ENCODE measurements around the gene RERE. TPM values are rescaled to one million over a fixed set of nuclear protein-coding genes. Genes with fewer than 3 reads are reported as not detected.
A peak's percentile ranks its signal among the peaks of the same experiment; 100 is the strongest.

The RERE gene
- total RNA-seq, 2 experiments from 2014 or later, result 96.6 to 101 TPM

DNA sequence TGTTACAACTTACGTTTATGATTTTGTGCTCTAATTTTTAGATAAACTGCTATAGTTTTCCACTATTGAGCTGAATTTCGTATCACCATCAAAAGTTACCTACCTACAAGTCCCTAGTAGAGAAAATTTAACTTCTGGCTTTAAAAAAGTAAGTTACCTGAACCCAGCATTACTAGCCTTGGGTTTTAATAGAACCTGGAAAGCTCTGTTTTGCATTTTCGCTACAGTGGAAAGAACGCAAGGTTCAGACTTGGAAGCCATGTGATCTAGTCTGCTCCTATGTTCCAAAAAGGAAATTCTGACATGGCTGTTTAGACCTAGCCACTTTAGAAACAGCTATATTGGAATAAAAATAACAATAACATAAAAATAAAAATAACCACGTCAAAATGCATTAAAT lies 389.0 kb downstream of the RERE start:
- ChIA-PET POLR2A (interaction anchor here (1.2 to 1.9 kb wide), 4 partner anchors 12 to 21 kb away, joined by 3 to 4 read pairs (median 4); no protein-coding TSS in a partner anchor), CTCF (interaction anchor here (0.6 to 1.6 kb wide), 4 partner anchors 16 to 298 kb away, joined by 3 to 6 read pairs (median 3); no protein-coding TSS in a partner anchor)

DNA sequence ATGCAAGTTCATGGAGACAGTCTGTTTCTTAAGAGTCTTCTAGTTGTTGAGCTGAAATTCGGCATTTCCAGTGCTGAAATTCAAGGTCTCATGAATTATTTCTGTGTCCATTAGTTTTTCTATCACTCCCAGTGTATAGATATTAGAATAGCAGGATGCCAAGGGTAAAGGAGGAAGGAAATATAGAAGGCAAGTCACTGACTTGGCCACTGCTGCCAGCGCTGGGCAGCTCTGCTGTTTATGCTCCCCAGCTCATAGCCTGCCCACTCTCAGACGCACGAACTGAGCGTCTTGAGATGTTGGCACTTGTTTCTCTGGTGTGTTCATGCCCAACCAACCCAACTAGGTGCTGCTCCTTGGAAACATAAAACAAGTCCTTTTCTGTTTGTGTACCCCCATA lies 389.5 kb downstream of the RERE start:
- Mint-ChIP-seq H3K4me1 (peaks cover 75% of the 10 kb centered on the region), H3K27me3 (no peaks in the 10 kb centered on the region), H3K4me3 (no peak overlapping the region), H3K27ac (peak overlapping the region; percentile 56), H3K9me3 (no peaks in the 10 kb centered on the region), H3K36me3 (ENCODE audit: low read depth) (peaks cover 14% of the 10 kb centered on the region)
- DNase-seq, result no peak
- ChIA-PET POLR2A (interaction anchor here (0.9 to 1.9 kb wide), 5 partner anchors 10 to 22 kb away, joined by 3 to 4 read pairs (median 3); no protein-coding TSS in a partner anchor), CTCF (interaction anchor here (0.6 to 1.6 kb wide), 7 partner anchors 10 to 421 kb away, joined by 3 to 6 read pairs (median 3); no protein-coding TSS in a partner anchor)

More for the DNA sequence above, 389.0 kb downstream of the RERE start:
- Mint-ChIP-seq H3K4me3 (no peak overlapping the region), H3K36me3 (ENCODE audit: low read depth) (peaks cover 15% of the 10 kb centered on the region), H3K27ac (no peak overlapping the region), H3K4me1 (peaks cover 75% of the 10 kb centered on the region), H3K27me3 (no peaks in the 10 kb centered on the region), H3K9me3 (no peaks in the 10 kb centered on the region)
- no peak for DNase-seq

DNA sequence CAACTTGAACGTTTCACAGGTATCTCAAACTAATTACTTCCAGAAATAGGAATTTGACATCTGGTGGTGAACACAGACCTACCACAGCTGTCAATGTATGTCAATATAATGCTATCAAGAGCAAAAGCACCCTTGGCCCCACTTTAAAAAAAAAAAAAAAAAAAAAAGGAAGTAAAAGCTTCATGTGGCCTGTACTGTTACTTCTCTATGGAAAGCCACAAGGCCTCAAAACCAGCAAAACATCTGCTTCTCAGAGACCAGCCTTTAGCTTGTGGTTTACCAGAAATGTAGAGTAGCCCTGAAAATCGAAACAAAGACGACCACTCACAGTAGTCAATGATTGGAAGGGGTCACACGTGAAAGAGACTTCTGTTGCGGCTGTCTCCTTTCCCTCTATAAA lies 389.9 kb downstream of the RERE start:
- H3K4me3 Mint-ChIP-seq, result no peak overlapping the region
- H3K36me3 Mint-ChIP-seq (ENCODE audit: low read depth), result peaks cover 14% of the 10 kb centered on the region
- POLR2A ChIA-PET, result interaction anchor here (0.7 to 1.9 kb wide), 7 partner anchors 11 to 99 kb away, joined by 3 to 4 read pairs (median 3); no protein-coding TSS in a partner anchor
- H3K27ac Mint-ChIP-seq, result peak overlapping the region; percentile 56
- CTCF ChIA-PET, result interaction anchor here (0.6 to 1.4 kb wide), 7 partner anchors 9 to 1783 kb away, joined by 3 to 6 read pairs (median 3); partner anchors contain the start of gene KIF1B
- H3K4me1 Mint-ChIP-seq, result peaks cover 74% of the 10 kb centered on the region
- no peaks in the 10 kb centered on the region for H3K27me3 Mint-ChIP-seq
- no peaks in the 10 kb centered on the region for H3K9me3 Mint-ChIP-seq
- peak; percentile 45 for DNase-seq

DNA sequence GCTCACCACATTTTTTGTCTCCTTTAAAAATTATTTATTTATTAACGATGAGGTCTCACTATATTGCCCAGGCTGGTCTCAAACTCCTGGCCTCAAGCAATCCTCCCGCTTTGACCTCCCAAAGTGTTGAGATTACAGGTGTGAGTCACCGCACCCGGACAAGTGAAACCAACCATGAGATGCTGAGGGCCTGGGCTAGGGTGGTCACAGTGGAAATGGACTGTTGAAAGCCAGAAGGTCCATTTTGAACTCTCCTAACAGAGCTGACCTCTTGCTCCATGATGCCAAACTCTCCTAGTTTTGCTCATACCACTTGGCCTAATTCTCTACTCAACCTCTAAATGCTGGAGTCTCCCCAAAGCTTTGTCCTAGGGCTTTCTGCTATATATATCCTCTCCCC lies 390.4 kb downstream of the RERE start:
- CTCF ChIA-PET, result interaction anchor here (0.6 to 1.3 kb wide), 3 partner anchors 77 to 1783 kb away, joined by 3 to 4 read pairs (median 3); partner anchors contain the start of gene KIF1B
- Mint-ChIP-seq H3K4me3 (no peak overlapping the region), H3K27ac (peak overlapping the region; percentile 56), H3K9me3 (no peaks in the 10 kb centered on the region), H3K36me3 (ENCODE audit: low read depth) (peaks cover 14% of the 10 kb centered on the region), H3K4me1 (peaks cover 69% of the 10 kb centered on the region), H3K27me3 (no peaks in the 10 kb centered on the region)
- DNase-seq, result no peak
- POLR2A ChIA-PET, result interaction anchor here (0.7 to 1.9 kb wide), 5 partner anchors 11 to 100 kb away, joined by 3 to 4 read pairs (median 3); no protein-coding TSS in a partner anchor

DNA sequence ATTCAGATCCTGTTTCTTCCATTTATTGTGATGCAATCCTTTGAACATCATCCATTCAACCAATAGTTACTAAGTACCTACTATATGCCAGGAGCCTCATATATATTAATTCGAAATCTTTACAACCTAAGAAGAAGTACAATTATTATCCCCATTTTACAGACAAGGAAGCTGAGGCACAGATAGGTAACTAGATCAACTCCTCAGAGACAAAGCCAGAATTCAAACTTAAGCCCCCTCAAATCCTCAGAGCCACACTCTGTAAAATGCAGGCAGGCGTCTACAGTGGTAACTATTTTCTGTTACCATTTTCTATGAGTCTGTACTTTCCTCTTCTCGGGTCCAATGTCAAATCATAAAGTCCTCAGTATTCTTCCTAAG lies 391.7 kb downstream of the RERE start:
- DNase-seq, result no peak
- no peaks in the 10 kb centered on the region for H3K9me3 Mint-ChIP-seq
- H3K36me3 Mint-ChIP-seq (ENCODE audit: low read depth), result peaks cover 14% of the 10 kb centered on the region
- POLR2A ChIA-PET, result interaction anchor here (1.4 kb wide), 1 partner anchor 392 kb away, joined by 3 read pairs; the partner anchor contains the start of gene RERE
- peak overlapping the region; percentile 7 for H3K4me3 Mint-ChIP-seq
- H3K27ac Mint-ChIP-seq, result peak overlapping the region; percentile 94
- CTCF ChIA-PET, result no interaction called here
- H3K27me3 Mint-ChIP-seq, result no peaks in the 10 kb centered on the region
- H3K4me1 Mint-ChIP-seq, result peaks cover 57% of the 10 kb centered on the region

DNA sequence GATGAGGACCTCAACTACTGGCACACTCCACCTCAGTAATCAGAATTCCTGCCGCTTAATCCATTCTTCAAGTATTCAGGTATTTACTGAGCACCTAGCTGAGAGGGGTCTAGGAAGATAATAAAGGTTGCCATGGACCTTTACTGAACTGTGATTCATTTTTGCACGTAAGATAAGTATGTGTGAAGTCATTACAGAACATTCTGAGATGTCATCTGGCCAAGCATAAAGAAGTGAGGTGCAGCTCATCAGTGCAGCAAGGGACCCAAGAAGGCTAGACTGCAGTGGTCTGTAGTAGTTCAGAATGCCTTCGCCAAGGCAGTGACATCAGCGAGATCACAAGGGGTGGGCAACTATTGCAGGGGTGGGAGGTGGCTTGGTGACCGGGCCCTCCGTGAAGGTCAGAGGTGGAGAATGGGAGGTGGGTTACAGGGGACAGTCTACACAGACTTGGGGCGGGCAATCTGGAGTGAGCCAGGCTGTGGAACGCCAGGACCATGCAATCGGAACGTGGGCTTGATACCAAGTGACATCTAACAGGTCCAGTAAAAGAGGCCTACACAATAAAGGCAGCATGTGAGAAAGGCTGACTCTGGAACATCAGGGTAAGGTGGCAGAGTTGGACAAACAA lies 392.2 kb downstream of the RERE start:
- no peaks in the 10 kb centered on the region for H3K9me3 Mint-ChIP-seq
- H3K36me3 Mint-ChIP-seq (ENCODE audit: low read depth), result peaks cover 14% of the 10 kb centered on the region
- CTCF ChIA-PET, result interaction anchor here (0.7 to 1.5 kb wide), 4 partner anchors 14 to 424 kb away, joined by 3 to 6 read pairs (median 3); no protein-coding TSS in a partner anchor
- no peak for DNase-seq
- H3K27ac Mint-ChIP-seq, result peak overlapping the region; percentile 94
- POLR2A ChIA-PET, result interaction anchor here (0.8 to 1.9 kb wide), 16 partner anchors 9 to 476 kb away, joined by 3 to 10 read pairs (median 3); partner anchors contain the start of gene RERE
- peak overlapping the region; percentile 7 for H3K4me3 Mint-ChIP-seq
- H3K4me1 Mint-ChIP-seq, result peaks cover 52% of the 10 kb centered on the region
- no peaks in the 10 kb centered on the region for H3K27me3 Mint-ChIP-seq

DNA sequence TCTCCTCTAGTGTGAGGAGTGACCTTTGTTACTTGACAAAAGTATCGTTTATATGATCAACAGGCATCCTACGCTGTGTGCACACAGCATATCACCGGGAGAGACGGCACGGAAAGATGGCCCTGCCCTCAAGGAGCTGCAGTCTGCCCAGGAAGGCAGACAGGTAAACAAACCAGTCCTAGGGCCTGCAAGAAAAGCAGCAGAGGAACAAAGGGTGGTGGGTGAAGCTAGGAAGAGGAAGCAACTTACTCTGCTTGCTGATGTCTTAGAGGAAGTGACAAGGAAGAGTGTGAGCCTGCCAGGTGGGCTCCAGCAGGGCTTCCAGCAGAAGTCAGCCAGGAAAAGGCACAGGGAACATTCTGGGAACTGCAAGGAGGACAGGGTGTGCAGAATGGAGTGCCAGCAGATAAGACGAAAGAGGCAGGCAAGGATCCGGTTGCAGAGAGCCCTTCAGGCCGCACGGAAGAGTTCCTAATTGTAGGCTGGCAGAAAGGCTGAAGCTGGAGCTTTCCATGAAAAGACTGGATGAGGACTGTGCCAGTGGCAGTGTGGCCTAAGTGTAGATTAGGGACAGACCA lies 392.8 kb downstream of the RERE start:
- Mint-ChIP-seq H3K4me3 (peak overlapping the region; percentile 84), H3K9me3 (no peaks in the 10 kb centered on the region), H3K27me3 (no peaks in the 10 kb centered on the region), H3K27ac (peak overlapping the region; percentile 94), H3K36me3 (ENCODE audit: low read depth) (peaks cover 14% of the 10 kb centered on the region), H3K4me1 (peaks cover 46% of the 10 kb centered on the region)
- ChIA-PET CTCF (interaction anchor here (0.7 to 1.5 kb wide), 4 partner anchors 14 to 424 kb away, joined by 3 to 6 read pairs (median 3); no protein-coding TSS in a partner anchor), POLR2A (interaction anchor here (0.8 to 1.9 kb wide), 16 partner anchors 10 to 475 kb away, joined by 3 to 10 read pairs (median 3); partner anchors contain the start of gene RERE)
- DNase-seq, result peak; percentile 48

DNA sequence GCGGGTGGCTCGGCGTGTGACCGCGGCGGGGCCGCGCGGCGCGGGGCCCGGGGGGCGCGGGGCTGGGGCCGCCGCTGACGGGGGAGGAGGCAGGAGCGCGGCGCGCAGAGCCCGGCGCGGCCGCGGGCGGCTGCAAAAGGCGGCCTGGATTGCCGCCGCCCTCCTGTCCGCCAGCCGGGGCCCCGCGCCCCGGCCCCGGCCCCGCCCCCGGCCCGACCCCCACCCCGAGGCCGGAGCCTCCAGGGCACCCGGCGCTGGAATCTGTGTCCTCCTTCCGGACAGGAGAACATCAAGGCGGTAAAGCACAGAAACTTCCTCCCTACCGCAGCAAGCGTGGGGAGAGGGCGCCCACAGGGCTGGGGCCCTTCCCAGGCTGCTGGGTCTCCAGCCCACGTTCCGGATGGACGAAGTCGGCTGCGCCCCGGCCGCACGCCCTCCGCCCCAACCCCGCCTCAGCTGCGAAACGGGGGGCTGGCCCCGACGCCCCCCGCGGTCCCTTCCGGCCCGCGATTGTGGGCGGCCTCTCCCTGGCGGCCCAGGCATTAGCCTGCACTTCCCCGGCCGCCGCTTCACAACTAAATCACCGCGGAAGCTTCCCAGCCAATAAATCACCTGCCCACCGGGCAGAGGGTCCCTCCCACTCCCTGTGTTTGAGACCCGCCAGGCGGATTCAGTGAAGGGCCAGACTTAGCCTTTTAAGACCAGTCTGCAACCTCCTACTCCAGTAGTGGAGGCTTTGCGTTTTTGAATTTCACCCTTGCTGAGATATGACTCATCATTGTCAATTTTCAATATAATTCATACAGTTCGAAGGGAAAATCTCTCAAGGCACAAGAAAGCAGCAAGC lies 393.5 kb downstream of the RERE start:
- H3K4me1 Mint-ChIP-seq, result peaks cover 40% of the 10 kb centered on the region
- peak overlapping the region; percentile 84 for H3K4me3 Mint-ChIP-seq
- ChIA-PET POLR2A (interaction anchor here (0.8 to 1.9 kb wide), 16 partner anchors 9 to 474 kb away, joined by 3 to 10 read pairs (median 3); no protein-coding TSS in a partner anchor), CTCF (interaction anchor here (0.9 to 1.5 kb wide), 2 partner anchors 14 to 425 kb away, joined by 3 to 6 read pairs; no protein-coding TSS in a partner anchor)
- H3K36me3 Mint-ChIP-seq (ENCODE audit: low read depth), result peaks cover 14% of the 10 kb centered on the region
- H3K27me3 Mint-ChIP-seq, result no peaks in the 10 kb centered on the region
- H3K27ac Mint-ChIP-seq, result peak overlapping the region; percentile 94
- H3K9me3 Mint-ChIP-seq, result no peaks in the 10 kb centered on the region
- DNase-seq, result peak; percentile 56

DNA sequence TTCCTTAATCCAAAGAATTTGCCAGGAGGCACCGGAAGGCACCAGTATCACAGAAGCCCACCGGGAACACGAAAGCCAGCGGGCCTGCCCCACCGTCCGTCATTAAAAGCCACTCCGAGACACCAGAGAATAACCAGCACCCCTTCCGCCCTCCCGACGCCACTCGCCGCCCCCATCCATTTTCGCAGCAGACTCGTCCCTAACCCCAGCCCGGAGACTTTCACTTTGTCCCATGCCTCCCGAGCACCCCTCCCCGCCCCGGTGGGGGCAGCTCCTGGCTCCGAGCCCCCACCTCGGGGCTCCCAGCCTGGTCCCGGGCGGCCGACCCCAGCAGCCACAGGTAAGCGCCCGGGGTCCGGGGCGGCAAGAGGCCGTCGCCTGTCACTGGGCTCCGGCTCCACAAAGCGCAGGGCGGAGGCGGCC lies 394.2 kb downstream of the RERE start:
- ChIA-PET CTCF (no interaction called here), POLR2A (interaction anchor here (1.0 to 2.3 kb wide), 7 partner anchors 8 to 181 kb away, joined by 3 to 10 read pairs (median 4); no protein-coding TSS in a partner anchor)
- Mint-ChIP-seq H3K4me1 (peaks cover 44% of the 10 kb centered on the region), H3K36me3 (ENCODE audit: low read depth) (peaks cover 14% of the 10 kb centered on the region), H3K9me3 (no peaks in the 10 kb centered on the region), H3K4me3 (no peak overlapping the region), H3K27ac (no peak overlapping the region), H3K27me3 (no peaks in the 10 kb centered on the region)
- DNase-seq, result peak; percentile 41

DNA sequence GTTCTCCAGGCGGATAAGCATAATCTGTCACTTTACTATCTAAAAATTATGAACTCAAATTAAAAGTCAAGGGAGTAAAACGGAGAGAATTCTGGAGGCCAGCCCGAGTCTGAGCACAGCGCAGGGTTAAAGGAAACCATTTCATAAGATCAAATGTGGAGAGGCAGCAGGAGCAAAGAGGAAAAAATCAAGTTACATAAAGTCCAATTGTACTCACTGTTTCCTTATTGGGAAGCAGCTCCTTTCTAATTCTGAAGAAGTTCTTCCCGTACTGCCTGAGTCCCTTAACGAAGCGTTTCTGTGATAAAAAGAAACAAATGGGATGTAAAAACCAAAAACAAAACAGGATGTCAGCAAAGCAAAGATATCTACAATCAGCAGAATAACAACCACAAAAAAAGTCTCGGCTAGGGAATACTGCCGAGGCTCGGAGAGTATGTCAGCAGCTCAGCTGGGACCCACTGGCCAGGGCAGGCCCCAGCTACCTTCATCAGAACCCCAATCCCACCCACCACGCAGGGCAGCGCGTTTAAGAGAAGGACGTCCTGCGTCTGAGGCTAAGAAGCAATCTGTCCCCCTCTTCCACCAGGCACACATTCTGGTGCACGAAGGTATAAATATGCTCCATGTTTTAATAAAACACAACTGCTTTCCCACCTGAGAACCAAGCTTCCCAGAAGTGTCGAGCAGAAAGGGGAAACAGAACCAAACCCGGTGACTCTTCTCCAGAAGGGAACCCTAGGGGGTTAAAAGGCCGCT lies 394.8 kb downstream of the RERE start:
- no peak overlapping the region for H3K27ac Mint-ChIP-seq
- POLR2A ChIA-PET, result interaction anchor here (1.0 to 2.3 kb wide), 8 partner anchors 8 to 461 kb away, joined by 3 to 10 read pairs (median 4); partner anchors contain the start of gene PARK7
- peak; percentile 26 for DNase-seq
- H3K36me3 Mint-ChIP-seq (ENCODE audit: low read depth), result peaks cover 14% of the 10 kb centered on the region
- H3K4me1 Mint-ChIP-seq, result peaks cover 44% of the 10 kb centered on the region
- H3K27me3 Mint-ChIP-seq, result no peaks in the 10 kb centered on the region
- no peaks in the 10 kb centered on the region for H3K9me3 Mint-ChIP-seq
- no peak overlapping the region for H3K4me3 Mint-ChIP-seq
- CTCF ChIA-PET, result interaction anchor here (4.3 kb wide), 1 partner anchor 13 kb away, joined by 21 read pairs; no protein-coding TSS in a partner anchor

DNA sequence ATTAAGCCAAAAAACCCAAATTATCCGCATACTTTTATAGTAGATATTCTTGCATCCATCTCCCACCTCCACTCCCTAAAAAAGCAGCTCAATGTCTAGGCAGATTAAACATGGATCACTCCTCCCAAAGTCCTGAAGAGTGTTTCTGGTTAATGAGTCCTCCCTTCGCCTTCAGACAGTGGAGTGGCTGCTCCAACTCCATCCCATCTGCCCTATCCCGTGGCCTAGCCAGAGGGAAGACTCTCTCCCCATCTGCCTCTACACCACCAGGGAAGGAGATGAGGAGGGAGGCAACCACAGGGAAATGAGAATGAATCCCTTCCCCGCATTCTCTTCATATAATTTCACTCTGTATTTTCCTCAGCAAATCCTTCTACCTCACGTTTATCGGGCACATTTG lies 395.7 kb downstream of the RERE start:
- H3K4me3 Mint-ChIP-seq, result no peak overlapping the region
- ChIA-PET CTCF (interaction anchor here (1.1 to 4.3 kb wide), 3 partner anchors 12 to 305 kb away, joined by 3 to 21 read pairs (median 5); no protein-coding TSS in a partner anchor), POLR2A (interaction anchor here (0.6 to 2.3 kb wide), 6 partner anchors 9 to 460 kb away, joined by 3 to 10 read pairs (median 5); partner anchors contain the start of gene PARK7)
- H3K9me3 Mint-ChIP-seq, result no peaks in the 10 kb centered on the region
- DNase-seq, result no peak
- H3K36me3 Mint-ChIP-seq (ENCODE audit: low read depth), result peaks cover 16% of the 10 kb centered on the region
- peaks cover 40% of the 10 kb centered on the region for H3K4me1 Mint-ChIP-seq
- H3K27me3 Mint-ChIP-seq, result no peaks in the 10 kb centered on the region
- no peak overlapping the region for H3K27ac Mint-ChIP-seq

Measured in activated CD4-positive, alpha-beta memory T cell treated with anti-CD3 and anti-CD28 coated beads, Interleukin-2, amount 10 ng/mL, durations not matched to agents 7 days and 5 days (primary cell).